ENCODE measurements around the gene TMEM204. TPM values are rescaled to one million over a fixed set of nuclear protein-coding genes. Genes with fewer than 3 reads are reported as not detected.

The TMEM204 gene
- total RNA-seq, 3 donors from 2014 or later (not counting 1 experiment from before 2014, with no cell fraction given): 3.3 to 14.1 (median 7.8) TPM

DNA sequence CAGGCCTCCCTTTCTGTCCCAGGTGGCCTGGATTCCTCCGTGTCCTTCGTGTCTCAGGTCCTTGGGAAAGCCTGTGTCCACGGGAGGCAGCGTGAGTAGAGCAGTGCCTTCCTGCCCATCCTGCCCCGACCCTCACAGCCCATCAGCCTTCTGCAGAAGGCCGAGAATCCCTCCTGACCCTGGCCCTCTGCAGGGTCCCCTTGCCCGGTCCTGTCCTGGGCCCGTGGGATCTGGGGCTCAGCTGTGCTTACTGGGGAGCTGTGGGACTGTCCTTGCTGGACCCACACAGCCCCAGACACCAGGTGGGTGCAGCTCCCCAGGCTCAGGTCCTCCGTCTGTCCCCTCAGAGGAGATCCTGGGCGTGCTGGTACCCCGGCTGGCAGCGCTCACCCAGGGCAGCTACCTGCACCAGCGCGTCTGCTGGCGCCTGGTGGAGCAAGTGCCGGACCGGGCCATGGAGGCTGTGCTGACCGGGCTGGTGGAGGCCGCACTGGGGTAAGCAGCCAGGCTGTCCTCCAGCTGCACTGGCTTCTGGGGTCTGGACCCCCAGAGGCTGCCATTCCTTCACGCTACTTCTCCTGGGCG is 36.4 kb upstream of the TMEM204 start:
- DNase-seq (no peak), ATAC-seq (no peak)
- Mint-ChIP-seq H3K9me3 (no peaks in the 10 kb centered on the region), H3K36me3 (no peaks in the 10 kb centered on the region), H3K27ac (no peak overlapping the region), H3K4me1 (peaks cover 9 to 16% of the 10 kb centered on the region in 2 donors), H3K4me3 (peak overlapping the region; percentile 17), H3K27me3 (ENCODE audit: low read depth in 2 of 2) (no peaks in the 10 kb centered on the region)
- Histone ChIP-seq H3K36me3 (ENCODE audit: control insufficient read depth, insufficient read depth, low read length) (peaks cover 29% of the 10 kb centered on the region), H3K27me3 (ENCODE audit: control insufficient read depth, insufficient read depth, low read length) (no peaks in the 10 kb centered on the region), H3K27ac (ENCODE audit: low read length) (no peak overlapping the region), H3K9me3 (ENCODE audit: control insufficient read depth, insufficient read depth, low read length) (no peaks in the 10 kb centered on the region), H3K4me1 (ENCODE audit: control insufficient read depth, insufficient read depth, low read length) (peaks cover 23% of the 10 kb centered on the region), H3K4me3 (ENCODE audit: low read length) (no peak overlapping the region)
- intact Hi-C loops (cut with micrococcal nuclease): no loop called here
- TF ChIP-seq, protein P1, sequence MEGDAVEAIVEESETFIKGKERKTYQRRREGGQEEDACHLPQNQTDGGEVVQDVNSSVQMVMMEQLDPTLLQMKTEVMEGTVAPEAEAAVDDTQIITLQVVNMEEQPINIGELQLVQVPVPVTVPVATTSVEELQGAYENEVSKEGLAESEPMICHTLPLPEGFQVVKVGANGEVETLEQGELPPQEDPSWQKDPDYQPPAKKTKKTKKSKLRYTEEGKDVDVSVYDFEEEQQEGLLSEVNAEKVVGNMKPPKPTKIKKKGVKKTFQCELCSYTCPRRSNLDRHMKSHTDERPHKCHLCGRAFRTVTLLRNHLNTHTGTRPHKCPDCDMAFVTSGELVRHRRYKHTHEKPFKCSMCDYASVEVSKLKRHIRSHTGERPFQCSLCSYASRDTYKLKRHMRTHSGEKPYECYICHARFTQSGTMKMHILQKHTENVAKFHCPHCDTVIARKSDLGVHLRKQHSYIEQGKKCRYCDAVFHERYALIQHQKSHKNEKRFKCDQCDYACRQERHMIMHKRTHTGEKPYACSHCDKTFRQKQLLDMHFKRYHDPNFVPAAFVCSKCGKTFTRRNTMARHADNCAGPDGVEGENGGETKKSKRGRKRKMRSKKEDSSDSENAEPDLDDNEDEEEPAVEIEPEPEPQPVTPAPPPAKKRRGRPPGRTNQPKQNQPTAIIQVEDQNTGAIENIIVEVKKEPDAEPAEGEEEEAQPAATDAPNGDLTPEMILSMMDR (IDR thresholded peaks at IDR 0.05): no peak
- WGBS (ENCODE audit: insufficient coverage): 98% methylated on average over 21 of the region's 21 CpGs

- WGBS (ENCODE audit: insufficient coverage): 97% methylated on average over 35 of the region's 35 CpGs
- intact Hi-C loops (cut with micrococcal nuclease): no loop called here
- Mint-ChIP-seq H3K27ac (no peak overlapping the region), H3K27me3 (ENCODE audit: low read depth in 2 of 2) (no peaks in the 10 kb centered on the region), H3K9me3 (no peaks in the 10 kb centered on the region), H3K4me3 (no peak overlapping the region), H3K36me3 (no peaks in the 10 kb centered on the region), H3K4me1 (no peaks in the 10 kb centered on the region)
- H3K27me3 ChIP-seq (ENCODE audit: control insufficient read depth, insufficient read depth, low read length): no peaks in the 10 kb centered on the region
- DNase-seq (no peak), ATAC-seq (no peak)
- H3K4me1 ChIP-seq (ENCODE audit: control insufficient read depth, insufficient read depth, low read length): peaks cover 7% of the 10 kb centered on the region
- H3K4me3 ChIP-seq (ENCODE audit: low read length): no peak overlapping the region
- TF ChIP-seq, protein P1 (IDR thresholded peaks at IDR 0.05): no peak
- H3K9me3 ChIP-seq (ENCODE audit: control insufficient read depth, insufficient read depth, low read length): no peaks in the 10 kb centered on the region
- H3K27ac ChIP-seq (ENCODE audit: low read length): no peak overlapping the region
- peaks cover 41% of the 10 kb centered on the region for H3K36me3 ChIP-seq (ENCODE audit: control insufficient read depth, insufficient read depth, low read length)
These were observed 34.4 kb upstream of the TMEM204 start for GRCh38 chr16:1498899-1499676.

DNA sequence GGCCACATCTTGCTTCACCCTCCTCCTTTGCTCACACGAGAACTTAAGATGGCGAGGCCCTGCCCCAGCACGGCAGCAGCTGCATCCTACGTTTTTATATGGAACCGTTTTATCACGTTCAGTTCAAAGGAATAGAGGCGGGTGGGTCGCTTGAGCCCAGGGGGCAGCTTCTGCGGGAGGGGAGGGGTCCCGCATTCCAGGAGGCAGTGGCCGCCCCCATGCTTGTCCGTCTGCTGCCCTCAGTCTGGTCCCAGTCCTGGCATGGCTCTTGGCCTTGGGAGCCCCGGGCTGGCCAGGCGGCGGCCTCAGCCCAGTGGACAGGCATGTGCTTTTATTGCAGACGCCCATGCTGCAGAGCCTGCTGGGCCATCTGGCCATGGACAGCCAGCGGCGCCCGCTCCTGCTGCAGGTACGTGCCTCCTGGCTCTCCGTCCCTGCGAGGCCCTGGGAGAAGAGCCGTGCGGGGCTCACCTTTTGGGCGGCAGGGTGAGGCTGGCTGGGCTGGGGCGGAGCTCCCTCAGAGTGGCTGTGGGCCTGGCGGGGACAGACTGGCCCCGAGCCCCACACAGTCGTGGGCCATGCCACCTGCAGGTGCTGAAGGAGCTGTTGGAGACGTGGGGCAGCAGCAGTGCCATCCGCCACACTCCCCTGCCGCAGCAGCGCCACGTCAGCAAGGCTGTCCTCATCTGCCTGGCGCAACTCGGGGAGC is 33.6 kb upstream of the TMEM204 start:
- Mint-ChIP-seq H3K4me1 (no peaks in the 10 kb centered on the region), H3K4me3 (no peak overlapping the region), H3K27ac (no peak overlapping the region), H3K9me3 (no peaks in the 10 kb centered on the region), H3K36me3 (no peaks in the 10 kb centered on the region), H3K27me3 (ENCODE audit: low read depth in 2 of 2) (no peaks in the 10 kb centered on the region)
- 94% methylated on average over 36 of the region's 36 CpGs for WGBS (ENCODE audit: insufficient coverage)
- no peaks in the 10 kb centered on the region for H3K9me3 ChIP-seq (ENCODE audit: control insufficient read depth, insufficient read depth, low read length)
- no peaks in the 10 kb centered on the region for H3K4me1 ChIP-seq (ENCODE audit: control insufficient read depth, insufficient read depth, low read length)
- no peaks in the 10 kb centered on the region for H3K27me3 ChIP-seq (ENCODE audit: control insufficient read depth, insufficient read depth, low read length)
- no peak for ATAC-seq
- no peak overlapping the region for H3K4me3 ChIP-seq (ENCODE audit: low read length)
- no peak overlapping the region for H3K27ac ChIP-seq (ENCODE audit: low read length)
- no peak for DNase-seq
- intact Hi-C loops (cut with micrococcal nuclease): no loop called here
- TF ChIP-seq, protein P1 (IDR thresholded peaks at IDR 0.05): no peak
- H3K36me3 ChIP-seq (ENCODE audit: control insufficient read depth, insufficient read depth, low read length): peaks cover 41% of the 10 kb centered on the region

All from natural killer cell (primary cell).